Measurements from ENCODE around the gene TSHZ3. TPM values are rescaled to one million over a fixed set of nuclear protein-coding genes. Genes with fewer than 3 reads are reported as not detected.

The TSHZ3 gene
- polyA plus RNA-seq, 6 donors from 2014 or later = not detected

DNA sequence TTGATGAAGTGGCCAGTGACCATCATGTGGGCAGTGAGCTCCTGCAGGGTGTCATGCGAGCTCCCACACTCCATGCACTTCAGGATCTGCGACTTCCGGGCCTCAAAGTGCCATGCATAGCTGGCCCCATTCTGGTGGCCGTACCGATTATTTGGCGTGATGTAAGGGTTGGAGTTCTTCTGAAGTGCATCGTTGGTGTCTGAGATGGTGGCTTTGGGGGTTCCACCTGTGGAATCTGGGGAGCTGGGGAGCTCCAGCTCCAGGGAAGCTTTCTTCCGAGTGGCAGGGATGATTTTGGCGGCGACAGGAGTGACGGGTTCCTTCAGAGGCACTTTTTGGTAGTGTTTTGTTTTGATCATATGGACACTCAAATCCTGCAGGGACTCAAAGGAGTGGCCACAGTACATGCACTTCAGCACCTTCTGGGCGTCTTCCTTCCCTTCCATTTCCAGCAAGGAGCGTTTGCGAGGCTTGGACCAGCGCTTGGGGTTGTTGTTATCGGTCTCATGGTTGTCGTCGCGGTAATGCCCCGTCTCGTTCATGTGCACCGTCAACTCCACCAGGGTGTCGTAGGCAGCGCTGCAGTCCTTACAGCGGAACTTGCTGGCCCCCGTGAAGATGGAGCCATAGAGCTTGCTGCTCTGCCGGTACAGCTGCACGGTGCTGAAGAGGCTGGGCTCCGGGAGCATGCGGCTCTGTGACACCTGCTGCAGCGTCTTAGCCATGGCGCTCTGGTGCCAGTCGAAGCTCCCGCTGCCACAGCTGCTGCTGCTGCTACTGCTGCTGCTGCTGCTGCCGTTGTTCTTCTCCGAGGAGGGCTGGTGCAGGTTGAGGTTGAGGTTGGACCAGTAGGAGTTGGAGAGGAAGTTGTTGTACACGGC, 70.4 kb downstream of the TSHZ3 start:
- H3K9me3 Mint-ChIP-seq = peaks cover 0 to 2% (median 0%) of the 10 kb centered on the region in 7 donors
- no peaks in the 10 kb centered on the region for H3K27me3 Mint-ChIP-seq
- H3K36me3 Mint-ChIP-seq = no peaks in the 10 kb centered on the region
- no peaks in the 10 kb centered on the region for H3K4me1 Mint-ChIP-seq
- H3K4me3 Mint-ChIP-seq = no peak overlapping the region
- no peak overlapping the region for H3K27ac Mint-ChIP-seq
- DNase-seq (no peak), ATAC-seq (ENCODE audit: low read depth in 2 of 2) (no peak)

DNA sequence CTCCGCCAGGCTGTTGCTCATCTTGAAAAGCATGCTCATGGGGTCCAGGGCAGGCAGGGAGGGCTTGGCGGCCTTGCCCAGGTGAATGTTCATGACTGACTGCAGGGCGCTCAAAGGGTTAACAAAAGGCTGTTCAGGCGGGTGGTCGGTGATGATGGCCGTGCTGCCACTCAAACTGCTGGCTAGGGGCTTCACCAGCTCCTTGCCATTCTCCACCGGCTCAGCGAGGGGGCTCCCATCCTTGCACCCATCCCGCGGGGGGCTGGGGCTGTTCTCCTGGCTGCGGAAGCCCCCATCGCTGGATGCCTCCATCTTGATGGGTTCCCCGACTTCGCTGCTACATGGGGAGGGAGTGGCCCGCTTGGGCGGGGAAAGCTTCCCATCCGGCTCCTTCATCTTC, 71.7 kb downstream of the TSHZ3 start:
- no peaks in the 10 kb centered on the region for H3K4me1 Mint-ChIP-seq

DNA sequence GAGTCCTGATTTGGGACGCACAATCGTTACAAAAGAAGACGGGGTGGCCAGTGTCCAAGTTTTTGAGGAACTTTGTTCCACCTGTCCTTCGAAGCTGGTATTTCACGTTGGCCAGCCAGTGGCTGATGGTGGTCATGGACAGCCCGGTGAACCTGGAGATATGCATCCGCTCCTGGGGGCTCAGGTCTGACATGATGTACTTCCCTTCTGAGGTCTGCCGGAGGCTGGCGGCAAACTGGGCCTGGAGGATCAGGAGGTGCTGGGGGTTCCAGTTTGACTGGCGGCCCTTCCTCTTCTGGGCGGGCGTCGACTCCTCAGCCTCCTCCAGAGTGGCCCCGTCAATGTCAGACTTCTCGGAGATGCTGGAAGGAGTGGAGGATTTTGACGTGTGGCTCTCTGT, 72.4 kb downstream of the TSHZ3 start:
- Mint-ChIP-seq H3K4me3 (no peak overlapping the region), H3K36me3 (no peaks in the 10 kb centered on the region), H3K27me3 (no peaks in the 10 kb centered on the region), H3K4me1 (no peaks in the 10 kb centered on the region), H3K9me3 (peaks cover 0 to 4% (median 2%) of the 10 kb centered on the region in 7 donors), H3K27ac (no peak overlapping the region)
- no peak for ATAC-seq (ENCODE audit: low read depth in 2 of 2)
- DNase-seq = no peak

More for the DNA sequence above, 71.7 kb downstream of the TSHZ3 start:
- Mint-ChIP-seq H3K27me3 (no peaks in the 10 kb centered on the region), H3K36me3 (no peaks in the 10 kb centered on the region), H3K9me3 (peaks cover 0 to 4% (median 2%) of the 10 kb centered on the region in 7 donors), H3K27ac (no peak overlapping the region), H3K4me3 (no peak overlapping the region)
- ATAC-seq (ENCODE audit: low read depth in 2 of 2) = no peak
- no peak for DNase-seq

DNA sequence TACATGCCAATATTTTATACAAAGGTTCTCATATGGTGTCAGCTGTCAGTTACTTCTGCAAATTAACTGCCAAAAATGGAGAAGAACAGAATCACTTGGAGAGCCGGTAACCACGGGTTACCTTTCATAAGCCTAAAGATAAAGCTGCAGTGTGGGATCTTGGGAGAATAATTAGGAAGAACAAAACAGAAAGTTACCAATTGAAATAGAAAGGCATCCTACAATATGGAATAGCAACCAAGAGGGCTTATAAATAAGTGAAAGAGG, 74.2 kb downstream of the TSHZ3 start:
- H3K4me1 Mint-ChIP-seq = no peaks in the 10 kb centered on the region
- H3K36me3 Mint-ChIP-seq = no peaks in the 10 kb centered on the region
- H3K9me3 Mint-ChIP-seq = peaks cover 0 to 3% (median 2%) of the 10 kb centered on the region in 7 donors
- H3K4me3 Mint-ChIP-seq = no peak overlapping the region
- no peaks in the 10 kb centered on the region for H3K27me3 Mint-ChIP-seq
- no peak overlapping the region for H3K27ac Mint-ChIP-seq
- DNase-seq = no peak
- ATAC-seq (ENCODE audit: low read depth in 2 of 2) = no peak

DNA sequence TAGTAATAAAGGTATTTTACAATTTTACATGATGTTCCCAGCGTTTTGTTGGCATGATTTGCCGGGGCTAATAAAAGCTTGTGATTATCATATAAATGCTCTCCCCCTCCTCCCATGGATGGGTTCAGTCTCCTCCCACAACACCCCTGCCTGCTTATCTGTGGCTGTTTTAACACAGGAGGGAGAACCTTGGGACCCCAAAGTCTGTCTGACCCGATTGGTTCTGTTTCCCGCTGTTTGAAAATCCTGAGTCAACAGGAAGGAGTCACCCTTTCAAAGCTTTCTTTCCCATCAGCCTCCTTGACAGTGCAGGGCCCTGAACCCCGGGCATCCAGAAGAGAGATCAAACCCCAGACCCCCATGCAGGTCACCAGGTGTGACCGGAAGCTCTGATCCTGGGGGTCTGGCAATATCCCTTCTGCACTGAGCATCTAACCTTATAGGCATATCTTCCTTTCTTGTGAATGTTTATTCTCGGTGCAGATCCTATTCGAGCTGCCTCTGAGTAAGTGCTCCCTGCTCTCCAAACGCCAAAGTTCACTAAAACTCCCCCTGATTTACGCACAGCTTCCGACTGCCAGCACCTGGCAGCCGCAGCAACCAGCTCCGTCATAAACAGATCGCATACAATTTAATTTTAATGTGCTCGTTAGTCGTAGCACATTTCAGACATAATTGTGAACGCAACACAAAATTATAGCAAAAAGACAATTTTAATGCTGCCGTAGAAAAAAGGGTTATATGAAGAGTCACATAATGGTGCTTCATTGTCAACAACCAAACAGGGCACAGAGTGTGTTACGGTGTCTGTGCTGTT, 74.8 kb downstream of the TSHZ3 start:
- Mint-ChIP-seq H3K27ac (no peak overlapping the region), H3K4me3 (no peak overlapping the region), H3K9me3 (peaks cover 0 to 3% (median 2%) of the 10 kb centered on the region in 7 donors), H3K27me3 (no peaks in the 10 kb centered on the region), H3K36me3 (no peaks in the 10 kb centered on the region), H3K4me1 (no peaks in the 10 kb centered on the region)
- ATAC-seq (ENCODE audit: low read depth in 2 of 2) (no peak), DNase-seq (no peak)

DNA sequence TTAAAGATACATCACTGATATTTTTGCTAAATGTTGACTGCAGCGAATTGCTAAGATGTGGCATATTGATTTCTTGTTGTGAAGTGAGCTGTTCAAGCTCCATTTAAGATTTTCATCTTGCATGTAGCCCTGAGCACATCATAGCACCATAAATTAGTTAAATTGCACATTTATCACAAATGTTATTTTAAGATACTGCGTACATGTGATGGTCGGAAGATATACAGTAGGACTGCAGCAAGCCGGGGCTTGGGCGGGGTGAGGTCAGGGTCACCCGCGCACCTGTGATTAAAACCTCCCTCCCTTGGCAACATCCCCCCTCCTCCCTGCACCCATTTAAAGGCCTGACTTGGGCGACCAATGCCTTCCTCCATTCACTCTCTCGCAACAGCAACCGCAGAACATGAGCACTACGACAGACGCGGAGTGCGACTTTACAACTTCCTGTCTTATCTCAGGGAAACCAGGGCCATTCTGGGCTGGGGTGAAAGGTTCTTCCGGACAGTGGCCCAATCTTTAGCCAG, 76.6 kb downstream of the TSHZ3 start:
- Mint-ChIP-seq H3K4me3 (no peak overlapping the region), H3K9me3 (peaks cover 0 to 3% (median 2%) of the 10 kb centered on the region in 7 donors), H3K27ac (peak overlapping the region in 1 of 6 donors; percentile 25), H3K27me3 (no peaks in the 10 kb centered on the region), H3K36me3 (no peaks in the 10 kb centered on the region), H3K4me1 (no peaks in the 10 kb centered on the region)
- DNase-seq = no peak
- no peak for ATAC-seq (ENCODE audit: low read depth in 2 of 2)

DNA sequence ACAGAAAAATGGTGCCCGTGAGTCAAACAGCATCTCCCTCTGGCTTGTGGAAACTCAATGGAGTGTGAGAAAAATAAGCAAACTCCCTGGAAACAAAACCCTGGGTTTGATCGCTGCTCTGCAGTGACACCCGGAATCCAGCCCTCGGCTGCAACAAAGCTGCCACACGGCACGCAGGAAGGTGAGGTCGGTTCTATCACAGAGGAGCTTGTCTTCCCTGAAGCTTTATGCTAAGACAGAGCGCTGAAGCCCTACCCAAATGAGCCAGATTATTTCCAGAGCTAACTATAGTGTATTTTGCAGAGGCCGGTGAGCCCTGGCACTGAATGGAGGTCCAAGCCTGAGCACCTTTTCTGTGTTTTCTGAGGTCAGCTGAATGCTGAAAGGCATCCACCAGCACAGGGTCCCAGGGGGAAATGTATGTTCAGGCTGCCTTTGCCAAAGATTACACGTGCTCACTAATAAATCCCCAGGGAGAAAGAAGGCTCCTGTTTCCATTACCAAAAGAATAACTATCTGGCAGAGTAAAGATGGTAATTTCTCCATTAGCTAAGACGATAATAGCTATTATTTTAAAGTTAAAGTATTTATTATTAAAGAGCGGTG, 77.8 kb downstream of the TSHZ3 start:
- H3K4me1 Mint-ChIP-seq = no peaks in the 10 kb centered on the region
- DNase-seq (no peak), ATAC-seq (ENCODE audit: low read depth in 2 of 2) (no peak)
- no peak overlapping the region for H3K4me3 Mint-ChIP-seq
- no peak overlapping the region for H3K27ac Mint-ChIP-seq
- peaks cover 0 to 3% (median 2%) of the 10 kb centered on the region in 7 donors for H3K9me3 Mint-ChIP-seq
- no peaks in the 10 kb centered on the region for H3K36me3 Mint-ChIP-seq
- no peaks in the 10 kb centered on the region for H3K27me3 Mint-ChIP-seq

DNA sequence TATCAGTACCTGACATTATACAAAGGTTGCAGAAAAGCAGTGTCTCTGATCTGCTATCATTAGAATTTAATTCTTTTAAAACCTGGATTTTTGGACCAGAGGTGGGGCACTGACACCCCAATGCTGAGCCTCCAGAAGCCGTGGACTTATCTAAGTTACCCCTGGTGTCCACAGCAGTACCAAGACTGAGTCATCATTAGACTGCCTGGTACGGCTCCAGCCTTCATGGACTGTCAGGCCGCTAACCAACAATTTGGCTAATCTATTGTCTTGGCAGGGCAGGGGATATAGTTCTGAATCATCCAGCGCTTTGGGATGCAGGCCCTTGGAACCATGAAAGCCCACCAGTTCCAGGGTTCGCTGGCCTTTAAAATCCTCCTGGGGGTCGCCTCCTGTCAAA, 78.3 kb downstream of the TSHZ3 start:
- no peaks in the 10 kb centered on the region for H3K4me1 Mint-ChIP-seq
- no peak for DNase-seq
- no peak for ATAC-seq (ENCODE audit: low read depth in 2 of 2)

DNA sequence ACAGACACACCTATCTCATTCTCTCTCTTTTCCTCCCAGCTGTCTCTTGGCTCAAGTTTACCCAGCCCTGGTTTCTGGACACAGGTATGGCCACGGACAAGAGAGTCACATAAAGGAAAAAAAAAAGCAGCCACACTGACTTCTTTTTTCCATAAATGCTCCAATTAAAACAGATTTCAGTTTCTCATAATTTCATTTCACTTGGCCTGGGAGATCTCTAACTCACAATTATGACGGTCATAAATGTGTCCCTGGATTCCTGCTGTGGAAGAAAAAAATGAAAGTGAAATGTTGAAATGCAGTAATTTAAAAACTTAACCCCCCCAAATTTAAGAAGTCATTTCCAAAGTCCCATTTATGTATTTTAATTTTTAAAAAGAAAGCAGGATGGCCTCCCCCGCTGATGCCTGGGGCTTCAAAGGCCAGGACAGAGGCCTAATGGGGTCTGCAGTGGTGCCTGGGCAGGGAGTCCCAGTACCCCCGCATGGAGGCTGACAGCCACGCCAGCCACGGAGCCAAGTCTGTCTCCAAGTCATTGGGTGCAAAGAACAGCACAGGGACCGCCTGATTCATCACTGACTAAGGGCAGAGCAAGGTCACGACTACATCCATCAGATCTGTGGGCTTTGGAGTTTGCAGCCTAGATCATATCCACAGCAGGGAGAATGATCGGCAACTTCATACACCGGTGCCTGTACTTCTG, 79.7 kb downstream of the TSHZ3 start:
- ATAC-seq (ENCODE audit: low read depth in 2 of 2) (no peak), DNase-seq (no peak)
- Mint-ChIP-seq H3K27me3 (peaks cover 0 to under 1% (median 0%) of the 10 kb centered on the region in 3 donors), H3K9me3 (peaks cover 0 to 3% (median 2%) of the 10 kb centered on the region in 7 donors), H3K27ac (no peak overlapping the region), H3K36me3 (no peaks in the 10 kb centered on the region), H3K4me1 (no peaks in the 10 kb centered on the region), H3K4me3 (no peak overlapping the region)

More for the DNA sequence above, 78.3 kb downstream of the TSHZ3 start:
- no peaks in the 10 kb centered on the region for H3K27me3 Mint-ChIP-seq
- no peak overlapping the region for H3K27ac Mint-ChIP-seq
- peaks cover 0 to 3% (median 2%) of the 10 kb centered on the region in 7 donors for H3K9me3 Mint-ChIP-seq
- no peaks in the 10 kb centered on the region for H3K36me3 Mint-ChIP-seq
- H3K4me3 Mint-ChIP-seq = no peak overlapping the region

DNA sequence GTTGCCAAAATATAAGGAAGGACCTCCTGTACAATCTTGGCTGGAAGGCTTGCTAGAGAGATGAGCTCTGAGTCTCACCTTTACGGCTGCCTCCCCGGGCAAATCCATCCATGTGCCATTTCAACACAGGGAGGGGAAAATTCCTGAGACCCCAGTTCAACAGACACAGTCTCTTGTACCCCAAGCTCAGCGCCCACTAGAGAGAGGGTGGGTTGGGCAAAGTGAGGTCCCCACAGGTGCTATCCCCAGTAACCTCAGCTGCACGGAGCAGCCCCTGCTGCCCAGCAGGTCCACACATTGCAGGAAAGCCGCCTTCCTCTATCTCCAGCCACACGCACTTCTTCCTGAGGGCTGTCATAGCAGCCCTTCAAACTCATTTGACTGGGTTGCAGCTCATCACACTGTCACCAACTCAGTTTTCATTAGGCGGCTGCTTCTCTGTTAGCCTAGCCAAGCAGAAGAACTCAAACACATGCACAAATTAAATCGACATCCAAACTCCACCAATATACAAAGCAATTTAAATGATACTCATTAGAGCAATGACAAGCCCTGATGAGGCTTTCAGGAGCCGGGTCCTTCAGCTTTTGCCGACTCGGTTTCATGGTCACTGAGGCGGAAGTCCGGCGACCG, 80.4 kb downstream of the TSHZ3 start:
- no peak for DNase-seq
- Mint-ChIP-seq H3K27ac (peak overlapping the region in 1 of 6 donors; percentile 57), H3K4me1 (no peaks in the 10 kb centered on the region), H3K27me3 (peaks cover 0 to 4% (median 0%) of the 10 kb centered on the region in 3 donors), H3K9me3 (peaks cover 0 to 5% (median 3%) of the 10 kb centered on the region in 7 donors), H3K4me3 (no peak overlapping the region), H3K36me3 (no peaks in the 10 kb centered on the region)
- ATAC-seq (ENCODE audit: low read depth in 2 of 2) = no peak

DNA sequence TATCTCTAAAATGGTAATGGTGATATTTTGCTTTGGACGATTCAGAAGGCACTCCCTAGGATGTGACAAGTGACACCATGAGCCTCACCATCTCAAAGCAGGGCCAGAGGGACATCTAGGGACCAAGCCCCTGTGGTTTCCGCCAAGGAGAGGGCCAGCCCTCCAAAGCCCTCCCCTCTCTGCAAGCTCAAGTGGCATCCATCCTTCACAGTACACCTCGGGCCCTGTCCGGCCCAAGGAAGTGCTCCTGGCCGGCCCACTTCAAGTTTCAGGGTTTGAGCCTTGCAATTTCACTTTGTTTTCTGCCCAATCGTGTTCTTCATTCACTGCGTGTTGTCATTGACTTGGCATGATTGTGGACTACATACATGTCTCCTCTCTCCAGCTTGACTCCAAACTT, 82.5 kb downstream of the TSHZ3 start:
- Mint-ChIP-seq H3K9me3 (peaks cover 0 to 5% (median 2%) of the 10 kb centered on the region in 7 donors), H3K27me3 (peaks cover 0 to 4% (median 0%) of the 10 kb centered on the region in 3 donors), H3K4me3 (no peak overlapping the region), H3K27ac (no peak overlapping the region), H3K36me3 (no peaks in the 10 kb centered on the region), H3K4me1 (no peaks in the 10 kb centered on the region)
- DNase-seq (no peak), ATAC-seq (ENCODE audit: low read depth in 2 of 2) (no peak)

DNA sequence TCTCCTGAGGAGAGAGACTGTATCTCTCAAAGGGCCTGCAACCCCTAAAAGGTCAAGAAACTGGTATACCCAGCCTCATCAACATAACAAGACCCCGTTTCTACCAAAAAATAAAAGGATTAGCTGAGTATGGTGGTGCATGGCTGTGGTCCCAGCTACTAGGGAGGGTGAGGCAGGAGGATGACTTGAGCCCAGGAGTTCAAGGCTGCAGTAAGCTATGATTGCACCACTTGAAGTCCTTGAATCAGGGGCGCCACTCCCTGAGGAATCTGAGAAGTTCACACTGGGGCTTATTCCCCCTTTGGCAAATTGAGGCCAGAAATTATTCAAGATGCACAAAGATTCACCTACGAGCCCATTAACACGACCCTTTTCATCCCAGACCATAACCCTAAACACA, 83.0 kb downstream of the TSHZ3 start:
- ATAC-seq (ENCODE audit: low read depth in 2 of 2) (no peak), DNase-seq (no peak)
- H3K27ac Mint-ChIP-seq = no peak overlapping the region
- H3K9me3 Mint-ChIP-seq = peaks cover 0 to 5% (median 0%) of the 10 kb centered on the region in 7 donors
- no peak overlapping the region for H3K4me3 Mint-ChIP-seq
- H3K27me3 Mint-ChIP-seq = peaks cover 0 to 4% (median 0%) of the 10 kb centered on the region in 3 donors
- H3K36me3 Mint-ChIP-seq = no peaks in the 10 kb centered on the region
- no peaks in the 10 kb centered on the region for H3K4me1 Mint-ChIP-seq

Measured in naive B cell (primary cell).